Activated naive CD4-positive, alpha-beta T cell treated with anti-CD3 and anti-CD28 coated beads for 36 hours (primary cell): ENCODE results near the gene C19orf81. TPM values are rescaled to one million over a fixed set of nuclear protein-coding genes. Genes with fewer than 3 reads are reported as not detected.

Experiments used
- CTCF ChIA-PET: fragments of 350-600 bp; sonication (Branson Sonifier 250); formaldehyde crosslinking; loops from one replicate; lab custom pipeline; 2021; ENCODE audit warnings: antibody characterized with exemption; lab: Charles Lee
- DNase-seq: peaks from one replicate; pipeline ENCODE4 v3.0.0-alpha.2; 2020
- H3K27ac Mint-ChIP-seq: one replicate; pipeline ENCODE4 v1.8.0; 2021; ENCODE audit warnings: mild to moderate bottlenecking, mixed read lengths
- H3K27me3 Mint-ChIP-seq: one replicate; pipeline ENCODE4 v1.8.0; 2021; ENCODE audit warnings: low read depth, mixed read lengths
- H3K36me3 Mint-ChIP-seq: one replicate; pipeline ENCODE4 v1.8.0; 2021; ENCODE audit warnings: low read depth, mixed read lengths
- H3K4me1 Mint-ChIP-seq: one replicate; pipeline ENCODE4 v1.8.0; 2021; ENCODE audit warnings: low read depth, mixed read lengths
- H3K4me3 Mint-ChIP-seq: one replicate; pipeline ENCODE4 v1.8.0; 2021; ENCODE audit warnings: mild to moderate bottlenecking, moderate library complexity, mixed read lengths
- H3K9me3 Mint-ChIP-seq: one replicate; pipeline ENCODE4 v1.8.0; 2021; ENCODE audit warnings: mixed read lengths
- intact Hi-C: fragments of 100-400 bp; cut with micrococcal nuclease; formaldehyde crosslinking; loops from one replicate; pipeline ENCODE4 v1.15.1; 2023
- total RNA-seq, 2 experiments: library from RNA; stranded (reverse); gene quantifications; one replicate each; pipeline ENCODE4 v1.2.3, GENCODE V29; 2021

The C19orf81 gene
- total RNA-seq, 2 experiments from 2014 or later = 1.5 to 1.7 TPM

DNA sequence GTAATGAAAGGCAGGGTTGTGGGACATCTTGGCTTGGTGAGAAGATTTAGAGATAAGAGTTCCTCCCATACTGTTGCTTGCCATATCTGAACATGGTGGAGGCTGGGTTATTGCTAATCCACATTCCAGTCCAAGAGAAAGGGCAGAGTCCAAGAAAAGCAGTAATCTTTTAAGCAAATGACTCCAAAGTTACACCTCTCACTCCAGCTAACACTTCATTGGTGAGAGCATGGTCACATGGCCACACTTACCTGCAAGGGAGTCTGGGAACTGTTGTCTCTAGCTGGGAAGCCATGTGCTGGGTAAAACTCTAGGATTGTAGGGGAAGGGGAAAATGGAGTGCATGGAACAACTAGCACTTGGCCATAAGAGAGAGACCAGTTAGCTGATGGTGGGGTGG is 5.6 kb downstream of the C19orf81 start:
- H3K36me3 Mint-ChIP-seq = peaks cover 8% of the 10 kb centered on the region
- H3K4me1 Mint-ChIP-seq = peaks cover 19% of the 10 kb centered on the region
- CTCF ChIA-PET = interaction anchor here (0.7 to 1.3 kb wide), 3 partner anchors 15 to 117 kb away, joined by 3 to 4 read pairs (median 4); no protein-coding TSS in a partner anchor
- intact Hi-C loops = loop anchor here (10.0 kb wide), 1 partner anchor 290 kb away; the partner anchor contains the start of gene NAPSA
- H3K27me3 Mint-ChIP-seq = peaks cover 65% of the 10 kb centered on the region
- H3K4me3 Mint-ChIP-seq = no peak overlapping the region
- DNase-seq = no peak
- H3K27ac Mint-ChIP-seq = no peak overlapping the region
- no peaks in the 10 kb centered on the region for H3K9me3 Mint-ChIP-seq

DNA sequence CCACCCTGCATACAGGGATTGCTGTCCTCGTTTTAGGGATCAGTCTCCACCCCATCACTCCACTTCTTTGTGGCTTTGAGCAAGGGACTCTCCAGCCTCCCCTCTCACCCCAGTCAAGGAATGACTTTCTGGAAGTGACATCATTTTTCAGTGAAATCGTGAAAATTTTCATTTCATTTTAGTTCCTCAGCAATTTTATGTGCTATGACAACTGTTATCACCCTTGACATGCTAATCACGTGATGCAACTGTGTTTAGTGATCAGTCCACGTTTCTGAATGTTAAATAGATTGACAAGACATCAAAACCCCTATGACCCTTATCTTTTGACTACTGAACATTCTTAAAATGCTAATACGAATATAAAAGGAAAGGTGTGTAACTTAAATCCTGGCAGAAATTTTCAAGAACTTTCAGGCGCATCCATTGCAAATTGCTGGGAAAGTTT is 8.0 kb downstream of the C19orf81 start:
- H3K4me3 Mint-ChIP-seq = peak overlapping the region; percentile 81
- no peaks in the 10 kb centered on the region for H3K9me3 Mint-ChIP-seq
- peaks cover 19% of the 10 kb centered on the region for H3K4me1 Mint-ChIP-seq
- peak; percentile 14 for DNase-seq
- peak overlapping the region; percentile 59 for H3K27ac Mint-ChIP-seq
- H3K36me3 Mint-ChIP-seq = peaks cover 8% of the 10 kb centered on the region
- peaks cover 74% of the 10 kb centered on the region for H3K27me3 Mint-ChIP-seq
- intact Hi-C loops = loop anchor here (10.0 kb wide), 1 partner anchor 292 kb away; the partner anchor contains the start of gene NAPSA
- CTCF ChIA-PET = no interaction called here

DNA sequence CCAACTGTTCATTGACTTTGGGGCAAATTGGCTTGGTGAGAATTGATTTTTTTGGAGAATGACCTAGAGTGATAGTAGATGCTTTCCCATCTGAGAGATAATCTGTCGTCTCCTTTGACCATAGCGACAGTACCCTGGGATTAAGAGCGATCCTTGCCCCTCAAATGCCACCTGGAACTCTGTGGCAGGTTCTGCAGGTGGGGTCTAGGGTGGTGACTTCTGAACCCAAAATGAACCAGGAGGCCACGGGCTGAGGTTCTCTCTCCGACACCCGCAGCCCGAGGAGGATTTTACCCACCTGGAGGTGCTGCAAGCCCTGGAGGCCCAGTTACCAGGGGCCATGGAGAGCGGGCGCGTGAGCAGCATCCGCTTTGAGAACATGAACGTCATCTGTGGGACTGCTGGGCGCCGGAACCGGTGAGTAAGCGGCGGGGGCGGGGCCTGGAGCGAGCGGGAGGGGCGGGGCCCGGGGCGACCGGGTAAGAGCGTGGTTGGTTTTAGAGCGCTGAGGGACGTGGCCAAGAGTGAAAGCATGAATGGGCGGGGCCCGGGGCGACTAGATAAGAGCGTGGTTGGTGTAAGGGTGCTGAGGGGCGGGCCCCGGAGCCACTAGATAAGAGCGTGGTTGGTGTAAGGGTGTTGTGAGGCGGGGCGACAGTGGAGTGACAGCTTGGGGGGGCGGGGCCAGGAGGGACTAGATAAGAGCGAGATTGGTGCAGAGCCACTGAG is 8.6 kb downstream of the C19orf81 start:
- peaks cover 73% of the 10 kb centered on the region for H3K27me3 Mint-ChIP-seq
- peak; percentile 96 for DNase-seq
- peaks cover 8% of the 10 kb centered on the region for H3K36me3 Mint-ChIP-seq
- peaks cover 19% of the 10 kb centered on the region for H3K4me1 Mint-ChIP-seq
- peak overlapping the region; percentile 81 for H3K4me3 Mint-ChIP-seq
- peak overlapping the region; percentile 73 for H3K27ac Mint-ChIP-seq
- CTCF ChIA-PET = no interaction called here
- H3K9me3 Mint-ChIP-seq = no peaks in the 10 kb centered on the region
- intact Hi-C loops = loop anchor here (1.0 to 10.0 kb wide), 4 partner anchors 49 to 293 kb away; partner anchors contain the start of genes JOSD2 and NAPSA

GRCh38 chr19:50658441-50659317 is 9.4 kb downstream of the C19orf81 start:
- H3K27me3 Mint-ChIP-seq = peaks cover 74% of the 10 kb centered on the region
- H3K4me1 Mint-ChIP-seq = peaks cover 19% of the 10 kb centered on the region
- no peaks in the 10 kb centered on the region for H3K9me3 Mint-ChIP-seq
- intact Hi-C loops = loop anchor here (1.0 to 10.0 kb wide), 4 partner anchors 50 to 294 kb away; partner anchors contain the start of genes JOSD2 and NAPSA
- peak; percentile 79 for DNase-seq
- H3K36me3 Mint-ChIP-seq = peaks cover 8% of the 10 kb centered on the region
- CTCF ChIA-PET = no interaction called here
- peak overlapping the region; percentile 81 for H3K4me3 Mint-ChIP-seq
- H3K27ac Mint-ChIP-seq = peak overlapping the region; percentile 73

DNA sequence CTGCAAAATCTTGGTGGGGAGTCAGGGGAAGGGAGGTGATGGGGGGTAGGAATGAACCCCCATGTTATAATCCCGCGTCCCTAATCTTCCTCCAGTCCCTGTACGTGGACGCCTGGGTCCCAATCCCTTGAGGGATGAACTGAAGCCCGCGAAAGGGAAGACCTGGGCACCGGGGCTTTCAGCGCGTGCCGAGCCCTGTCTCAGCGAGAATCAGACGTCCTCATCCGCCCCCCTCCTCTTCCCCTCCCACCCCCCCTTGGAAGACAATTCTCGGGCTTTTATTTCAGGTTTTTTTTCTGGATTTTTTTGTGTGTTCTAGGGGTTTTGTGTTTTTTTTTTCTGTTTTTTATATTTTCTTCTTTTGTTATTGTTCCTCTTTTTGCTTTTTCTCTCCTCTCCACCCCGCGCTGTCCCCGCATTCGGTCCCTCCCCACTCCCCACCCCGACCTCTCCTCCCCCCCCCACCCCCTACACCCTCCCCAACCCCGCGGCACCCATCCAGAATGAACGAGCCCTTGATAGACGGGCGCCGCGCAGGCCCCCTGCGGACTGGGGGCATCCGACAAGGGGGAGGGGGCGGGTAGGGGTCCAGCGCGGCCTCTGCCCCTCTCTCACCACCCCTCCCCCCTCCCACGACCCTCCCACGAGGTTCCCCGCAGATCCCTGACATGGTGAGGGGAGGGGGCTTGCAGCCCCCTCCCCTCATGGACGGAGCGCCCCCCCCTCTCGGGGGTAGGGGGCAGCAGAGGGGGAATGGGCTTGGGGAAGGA is 10.3 kb downstream of the C19orf81 start:
- intact Hi-C loops = loop anchor here (2.0 to 10.0 kb wide), 3 partner anchors 51 to 295 kb away; partner anchors contain the start of gene NAPSA
- Mint-ChIP-seq H3K27me3 (peaks cover 74% of the 10 kb centered on the region), H3K4me1 (peaks cover 19% of the 10 kb centered on the region), H3K9me3 (peaks cover 4% of the 10 kb centered on the region), H3K27ac (no peak overlapping the region), H3K36me3 (peaks cover 8% of the 10 kb centered on the region), H3K4me3 (no peak overlapping the region)
- no peak for DNase-seq
- CTCF ChIA-PET = no interaction called here

DNA sequence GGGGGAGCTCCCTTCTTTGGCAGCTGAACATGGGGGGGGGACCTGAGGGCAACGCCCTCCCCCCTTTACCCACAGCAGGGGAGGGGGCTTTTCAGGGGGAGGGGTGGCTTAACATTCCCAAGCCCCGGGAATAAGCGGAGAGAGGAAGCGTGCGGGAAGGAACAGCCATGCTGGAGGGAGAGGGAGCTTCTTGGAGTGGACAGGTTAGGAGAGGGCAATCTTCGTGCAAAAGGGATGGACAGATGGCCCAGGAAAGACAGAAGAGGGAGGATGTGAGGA is 10.8 kb downstream of the C19orf81 start:
- Mint-ChIP-seq H3K27ac (no peak overlapping the region), H3K4me1 (peaks cover 19% of the 10 kb centered on the region), H3K36me3 (peaks cover 8% of the 10 kb centered on the region), H3K4me3 (no peak overlapping the region), H3K9me3 (peaks cover 4% of the 10 kb centered on the region), H3K27me3 (peaks cover 71% of the 10 kb centered on the region)
- intact Hi-C loops = no loop called here
- DNase-seq = no peak
- CTCF ChIA-PET = no interaction called here

DNA sequence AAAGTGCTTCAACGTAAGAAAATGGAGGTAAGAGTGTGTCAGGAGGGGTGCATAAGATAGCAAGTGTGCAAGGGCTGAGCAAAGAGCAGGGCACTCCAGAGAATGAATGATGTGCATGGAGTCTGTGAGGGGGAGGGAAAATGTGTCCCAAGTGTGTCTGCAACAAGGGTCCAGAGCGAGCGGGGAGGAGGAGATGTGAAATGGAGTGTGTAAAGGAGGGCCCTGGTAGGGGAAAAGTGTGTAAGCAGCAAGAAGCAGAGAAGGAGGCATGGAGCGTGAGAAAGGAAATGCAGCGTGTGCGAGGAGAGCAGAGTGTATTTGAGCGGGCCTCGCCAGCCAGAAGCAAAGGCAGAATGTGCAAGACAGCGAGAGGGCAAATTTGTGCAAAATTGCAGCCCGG is 11.8 kb downstream of the C19orf81 start:
- Mint-ChIP-seq H3K4me1 (peaks cover 19% of the 10 kb centered on the region), H3K27me3 (peaks cover 62% of the 10 kb centered on the region), H3K27ac (no peak overlapping the region), H3K9me3 (peaks cover 4% of the 10 kb centered on the region), H3K4me3 (no peak overlapping the region), H3K36me3 (peaks cover 8% of the 10 kb centered on the region)
- DNase-seq = no peak
- intact Hi-C loops = no loop called here
- CTCF ChIA-PET = no interaction called here

DNA sequence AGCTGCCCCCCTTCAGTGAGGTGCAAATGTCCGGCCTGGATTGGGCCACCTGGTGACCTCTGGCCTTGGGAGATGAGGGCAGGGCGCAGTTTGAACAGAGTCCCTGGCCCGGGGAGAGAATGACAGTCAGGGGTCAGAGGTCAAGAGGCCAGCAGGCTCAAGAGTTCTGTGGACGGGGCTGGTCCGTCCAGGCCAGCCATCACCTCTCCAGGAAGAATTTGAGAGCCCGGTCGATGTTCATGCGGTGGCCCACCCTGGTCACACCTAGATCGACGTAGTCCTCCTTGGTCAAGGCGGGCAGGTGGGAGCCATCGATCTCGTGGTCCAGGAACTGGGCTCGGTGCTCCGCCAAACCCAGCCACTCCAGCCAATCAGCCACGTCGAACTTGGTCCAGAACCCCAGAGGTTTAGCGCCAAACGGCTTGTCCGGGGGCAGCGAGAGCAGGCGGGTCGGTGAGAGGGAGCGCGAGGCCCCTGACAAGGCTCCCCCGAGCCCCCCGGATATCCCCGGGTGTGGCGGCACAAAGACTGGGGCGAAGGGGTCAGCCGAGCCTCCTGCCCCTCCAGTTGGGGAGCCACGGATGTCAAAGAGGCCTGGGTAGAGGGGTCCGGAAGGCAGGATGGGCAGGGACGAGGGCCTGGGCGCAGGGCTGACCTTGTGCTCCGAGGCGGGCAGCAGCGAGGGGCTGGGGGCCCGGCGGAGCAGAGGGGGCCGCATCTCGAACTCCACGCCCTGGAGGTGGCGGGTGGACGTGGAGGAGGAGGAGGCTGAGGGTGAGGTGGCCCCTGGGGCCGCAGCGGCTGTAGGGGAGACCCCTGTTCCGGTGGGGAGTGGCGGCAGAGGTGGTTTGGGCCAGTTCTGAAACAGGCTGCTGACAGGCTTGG is 12.8 kb downstream of the C19orf81 start:
- H3K4me1 Mint-ChIP-seq = peaks cover 18% of the 10 kb centered on the region
- H3K36me3 Mint-ChIP-seq = peaks cover 8% of the 10 kb centered on the region
- intact Hi-C loops = no loop called here
- no peak overlapping the region for H3K4me3 Mint-ChIP-seq
- peaks cover 4% of the 10 kb centered on the region for H3K9me3 Mint-ChIP-seq
- no peak for DNase-seq
- no peak overlapping the region for H3K27ac Mint-ChIP-seq
- CTCF ChIA-PET = no interaction called here
- peaks cover 55% of the 10 kb centered on the region for H3K27me3 Mint-ChIP-seq

DNA sequence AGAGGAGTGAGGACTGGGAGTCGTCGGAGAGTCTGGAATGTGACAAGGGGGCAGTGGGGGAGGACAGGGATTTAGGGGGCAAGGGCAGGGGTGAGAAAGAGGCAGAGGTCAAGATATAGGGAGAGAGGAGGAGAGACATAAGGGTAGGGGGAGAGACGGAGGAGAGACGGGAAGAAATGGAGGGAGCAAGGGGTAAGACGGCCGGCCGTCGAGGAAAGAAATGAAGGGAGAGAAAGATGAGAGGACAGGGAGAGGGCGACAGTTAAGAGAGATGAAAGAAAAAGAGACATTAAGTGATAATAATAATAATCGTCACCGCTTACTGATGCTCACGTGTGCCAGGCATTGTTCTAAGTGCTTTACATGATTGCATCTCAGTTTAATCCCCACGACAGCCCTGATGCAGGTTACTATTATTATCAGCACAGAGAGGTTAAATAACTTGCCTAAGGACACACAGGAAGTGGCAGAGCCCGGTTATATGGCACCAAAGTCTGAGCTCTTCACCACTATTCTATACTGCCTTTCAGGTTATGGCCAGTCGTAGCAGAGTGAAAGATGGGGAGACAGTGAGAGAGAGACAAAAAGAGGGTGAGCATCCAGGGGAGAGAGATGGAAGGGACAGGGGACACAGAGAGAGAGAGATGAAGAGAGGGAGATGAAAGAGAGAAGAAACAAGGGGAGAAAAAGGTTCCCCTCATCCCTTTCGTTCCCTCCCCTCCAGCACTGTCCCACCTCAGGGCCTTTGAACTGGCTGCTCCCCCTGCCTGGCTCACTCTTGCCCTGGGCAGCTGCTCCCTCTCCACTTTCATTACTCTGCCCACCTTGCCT is 13.6 kb downstream of the C19orf81 start:
- Mint-ChIP-seq H3K27ac (no peak overlapping the region), H3K36me3 (peaks cover 3% of the 10 kb centered on the region), H3K9me3 (peaks cover 4% of the 10 kb centered on the region), H3K4me3 (no peak overlapping the region), H3K27me3 (peaks cover 48% of the 10 kb centered on the region), H3K4me1 (peaks cover 10% of the 10 kb centered on the region)
- DNase-seq = no peak
- CTCF ChIA-PET = no interaction called here
- intact Hi-C loops = no loop called here

DNA sequence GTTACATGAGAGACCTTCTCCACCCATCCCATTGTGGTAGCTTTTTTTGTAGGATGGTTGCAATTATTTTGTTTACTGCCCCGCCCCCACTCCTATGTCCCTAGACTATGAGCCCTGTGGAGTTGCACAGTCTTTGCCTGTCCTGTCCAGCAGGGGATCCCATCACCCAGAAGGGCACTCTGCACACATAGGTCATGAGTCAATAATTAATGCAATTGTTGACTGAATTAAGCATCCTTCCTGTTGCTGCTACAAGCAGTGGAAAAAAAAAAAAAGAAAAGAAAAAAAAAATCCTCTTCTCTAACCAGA is 14.2 kb downstream of the C19orf81 start:
- intact Hi-C loops = no loop called here
- Mint-ChIP-seq H3K4me3 (no peak overlapping the region), H3K27me3 (peaks cover 42% of the 10 kb centered on the region), H3K4me1 (peaks cover 4% of the 10 kb centered on the region), H3K36me3 (peaks cover under 1% of the 10 kb centered on the region), H3K27ac (no peak overlapping the region), H3K9me3 (peaks cover 4% of the 10 kb centered on the region)
- no peak for DNase-seq
- CTCF ChIA-PET = no interaction called here

DNA sequence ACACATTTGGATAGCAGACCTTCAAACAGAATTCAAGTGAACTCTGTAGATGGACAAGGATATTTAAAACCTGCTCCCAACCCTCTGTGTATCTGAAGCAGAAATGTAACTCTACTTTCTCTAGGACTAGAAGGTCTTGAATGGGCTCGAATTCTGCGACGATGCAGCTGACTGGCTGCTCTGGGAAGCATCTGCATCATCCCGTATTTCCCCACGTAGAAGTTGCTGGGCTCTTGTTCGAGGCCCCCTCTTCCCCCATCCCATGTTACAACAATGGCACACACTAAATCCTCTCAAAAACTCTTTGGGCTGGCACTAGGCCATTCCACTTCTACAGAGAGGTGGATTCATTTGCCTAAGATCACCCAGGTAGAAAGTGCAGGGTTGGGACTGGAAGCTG is 15.0 kb downstream of the C19orf81 start:
- H3K4me3 Mint-ChIP-seq = no peak overlapping the region
- H3K27me3 Mint-ChIP-seq = peaks cover 42% of the 10 kb centered on the region
- peaks cover 4% of the 10 kb centered on the region for H3K9me3 Mint-ChIP-seq
- H3K36me3 Mint-ChIP-seq = no peaks in the 10 kb centered on the region
- no peaks in the 10 kb centered on the region for H3K4me1 Mint-ChIP-seq
- CTCF ChIA-PET = no interaction called here
- no peak overlapping the region for H3K27ac Mint-ChIP-seq
- no peak for DNase-seq
- intact Hi-C loops = no loop called here
